IMR-90 (cell line): ENCODE data around the gene MCTP2. TPM values are rescaled to one million over a fixed set of nuclear protein-coding genes. Genes with fewer than 3 reads are reported as not detected.

Experiments used
- ATAC-seq: fragments of 200-7000 bp; cut with Tn5 transposase; 2 replicates; pipeline ENCODE4 v1.9.1; 2020; ENCODE audit warnings: low read depth, mild to moderate bottlenecking, moderate library complexity
- BruUV-seq: library from RNA; stranded (reverse); fragments of 400-500 nt; replicated peaks from 2 replicates; lab custom pipeline; 2021; lab: Mats Ljungman, UMichigan
- CTCF ChIA-PET: fragments of 300-600 bp; formaldehyde crosslinking; extraction: SDS; loops from one replicate; lab custom pipeline; 2021; ENCODE audit warnings: antibody characterized with exemption; lab: Yijun Ruan, JAX
- POLR2A ChIA-PET: fragments of 300-600 bp; sonication (Branson Sonifier 250); formaldehyde crosslinking; loops from one replicate; lab custom pipeline; 2022; ENCODE audit warnings: antibody characterized with exemption; ENCODE audit not compliant: unreplicated experiment; lab: Charles Lee
- DNase-seq: peaks from one replicate; pipeline ENCODE4 v3.0.0; 2013
- H2AFZ ChIP-seq: replicated peaks from 2 replicates; pipeline ENCODE3; 2013; ENCODE audit warnings: low read length, mild to moderate bottlenecking; ENCODE audit not compliant: poor library complexity
- H2AK5ac ChIP-seq: 2 replicates; pipeline ENCODE4 v1.6.1; 2013; ENCODE audit warnings: low read depth, low read length, inconsistent platforms
- H2AK9ac ChIP-seq: replicated peaks from 2 replicates; pipeline ENCODE3; 2013; ENCODE audit warnings: mild to moderate bottlenecking, low read depth, low read length, moderate library complexity; ENCODE audit not compliant: poor library complexity
- H2BK120ac ChIP-seq: 2 replicates; pipeline ENCODE4 v1.6.1; 2013; ENCODE audit warnings: low read depth, low read length, inconsistent platforms
- H2BK15ac ChIP-seq: 3 replicates; pipeline ENCODE4 v1.6.1; 2013; ENCODE audit warnings: low read depth, low read length, inconsistent platforms
- H2BK20ac ChIP-seq: 2 replicates; pipeline ENCODE4 v1.6.1; 2013; ENCODE audit warnings: low read depth, mild to moderate bottlenecking, inconsistent platforms, low read length, moderate library complexity
- H2BK5ac ChIP-seq: 2 replicates; pipeline ENCODE4 v1.6.1; 2013; ENCODE audit warnings: mild to moderate bottlenecking, low read depth, low read length, inconsistent platforms; ENCODE audit not compliant: poor library complexity, severe bottlenecking
- H3K14ac ChIP-seq: replicated peaks from 2 replicates; pipeline ENCODE4 v1.6.1; 2013; ENCODE audit warnings: low read depth, low read length, inconsistent platforms
- H3K18ac ChIP-seq: 2 replicates; pipeline ENCODE4 v1.6.1; 2013; ENCODE audit warnings: low read depth, low read length, control low read depth
- H3K23ac ChIP-seq: 2 replicates; pipeline ENCODE4 v1.6.1; 2013; ENCODE audit warnings: low read depth, low read length, inconsistent platforms
- H3K27ac ChIP-seq: 2 replicates; pipeline ENCODE4 v1.5.1; 2013; ENCODE audit warnings: mild to moderate bottlenecking, control low read depth, low read length; ENCODE audit not compliant: insufficient read depth
- H3K27me3 ChIP-seq: 2 replicates; pipeline ENCODE4 v1.6.1; 2013; ENCODE audit warnings: low read length; ENCODE audit not compliant: control insufficient read depth, insufficient read depth
- H3K36me3 ChIP-seq: 2 replicates; pipeline ENCODE4 v1.6.1; 2013; ENCODE audit warnings: low read length, mixed read lengths; ENCODE audit not compliant: control insufficient read depth, insufficient read depth
- H3K4ac ChIP-seq: 2 replicates; pipeline ENCODE4 v1.6.1; 2013; ENCODE audit warnings: low read depth, low read length, inconsistent platforms
- H3K4me1 ChIP-seq: 2 replicates; pipeline ENCODE4 v1.6.1; 2013; ENCODE audit warnings: low read length, mixed read lengths; ENCODE audit not compliant: control insufficient read depth, insufficient read depth
- H3K4me2 ChIP-seq: 2 replicates; pipeline ENCODE4 v1.6.1; 2013; ENCODE audit warnings: low read depth, mild to moderate bottlenecking, control low read depth, low read length, moderate library complexity
- H3K4me3 ChIP-seq: 2 replicates; pipeline ENCODE4 v1.5.1; 2013; ENCODE audit warnings: low read depth, mild to moderate bottlenecking, control low read depth, low read length, moderate library complexity; ENCODE audit not compliant: insufficient read depth
- H3K56ac ChIP-seq: 2 replicates; pipeline ENCODE4 v1.6.1; 2013; ENCODE audit warnings: low read length, inconsistent platforms; ENCODE audit not compliant: insufficient read depth; ENCODE audit errors: extremely low read depth
- H3K79me1 ChIP-seq, 2 experiments: 2 replicates each; pipeline ENCODE4 v1.6.1; 2013; ENCODE audit warnings: low read length in 2 of 2, inconsistent platforms in 1 of 2, low read depth in 1 of 2
- H3K9ac ChIP-seq: 2 replicates; pipeline ENCODE4 v1.6.1; 2013; ENCODE audit warnings: low read depth, low read length, control low read depth
- H3K9me1 ChIP-seq: 2 replicates; pipeline ENCODE4 v1.6.1; 2013; ENCODE audit warnings: low read length, inconsistent platforms; ENCODE audit not compliant: insufficient read depth
- H3K9me3 ChIP-seq: 2 replicates; pipeline ENCODE4 v1.6.1; 2013; ENCODE audit warnings: low read length; ENCODE audit not compliant: control insufficient read depth, insufficient read depth
- H4K20me1 ChIP-seq: 2 replicates; pipeline ENCODE4 v1.6.1; 2013; ENCODE audit warnings: low read length, inconsistent platforms; ENCODE audit not compliant: insufficient read depth
- H4K5ac ChIP-seq: 2 replicates; pipeline ENCODE4 v1.6.1; 2013; ENCODE audit warnings: mild to moderate bottlenecking, low read depth, low read length, control low read depth
- H4K8ac ChIP-seq, 2 experiments: 2 replicates each; pipeline ENCODE4 v1.6.1; 2013; ENCODE audit warnings: low read depth in 2 of 2, low read length in 2 of 2, control low read depth in 1 of 2, inconsistent platforms in 1 of 2
- H4K91ac ChIP-seq: 2 replicates; pipeline ENCODE4 v1.6.1; 2013; ENCODE audit warnings: low read depth, low read length, inconsistent platforms; ENCODE audit not compliant: insufficient read depth
- BHLHE40 ChIP-seq: fragments of 150-350 bp; IDR thresholded peaks from 2 replicates; pipeline ENCODE4 v1.6.1; 2016; ENCODE audit warnings: mild to moderate bottlenecking, low read depth, low read length
- CEBPB ChIP-seq: IDR thresholded peaks from 2 replicates; pipeline ENCODE4 v1.6.1; 2012; ENCODE audit warnings: low read depth, low read length, improper control_type of control experiment
- CHD1 ChIP-seq: IDR thresholded peaks from 2 replicates; pipeline ENCODE4 v1.6.1; 2012; ENCODE audit warnings: low read depth, low read length, improper control_type of control experiment
- FOS ChIP-seq: fragments of 150-350 bp; IDR thresholded peaks from 2 replicates; pipeline ENCODE4 v1.6.1; 2016; ENCODE audit warnings: low read depth, low read length
- MAFK ChIP-seq: IDR thresholded peaks from 2 replicates; pipeline ENCODE4 v1.6.1; 2012; ENCODE audit warnings: low read depth, low read length, improper control_type of control experiment
- MAZ ChIP-seq: IDR thresholded peaks from 2 replicates; pipeline ENCODE4 v1.6.1; 2012; ENCODE audit warnings: low read depth, mild to moderate bottlenecking, low read length, improper control_type of control experiment, moderate library complexity, borderline replicate concordance
- MXI1 ChIP-seq: IDR thresholded peaks from 2 replicates; pipeline ENCODE4 v1.6.1; 2012; ENCODE audit warnings: low read depth, mild to moderate bottlenecking, low read length, moderate library complexity, borderline replicate concordance
- NFE2L2 ChIP-seq: fragments of 150-350 bp; IDR thresholded peaks from 2 replicates; pipeline ENCODE4 v1.6.1; 2016; ENCODE audit warnings: low read depth, mild to moderate bottlenecking, low read length
- POLR2A ChIP-seq: IDR thresholded peaks from 2 replicates; pipeline ENCODE4 v1.6.1; 2012; ENCODE audit warnings: mild to moderate bottlenecking, low read depth, low read length
- RAD21 ChIP-seq: IDR thresholded peaks from 2 replicates; pipeline ENCODE4 v1.6.1; 2012; ENCODE audit warnings: low read length, improper control_type of control experiment
- RCOR1 ChIP-seq: IDR thresholded peaks from 2 replicates; pipeline ENCODE4 v1.6.1; 2012; ENCODE audit warnings: mild to moderate bottlenecking, low read length, improper control_type of control experiment; ENCODE audit not compliant: insufficient replicate concordance
- RFX5 ChIP-seq: IDR thresholded peaks from 2 replicates; pipeline ENCODE4 v1.8.0; 2012; ENCODE audit warnings: low read depth, mild to moderate bottlenecking, low read length, moderate library complexity
- SMC3 ChIP-seq: fragments of 150-350 bp; IDR thresholded peaks from 2 replicates; pipeline ENCODE4 v1.6.1; 2016; ENCODE audit warnings: low read depth, mild to moderate bottlenecking, antibody characterized with exemption, low read length, moderate library complexity
- USF2 ChIP-seq: fragments of 150-350 bp; IDR thresholded peaks from 2 replicates; pipeline ENCODE4 v1.6.1; 2017; ENCODE audit warnings: mild to moderate bottlenecking, antibody characterized with exemption, low read length, low read depth
- WGBS, 2 experiments: methylation state at CpG; one replicate each; pipeline versions ENCODE4 v1.1.5 to v1.1.7; 2013; ENCODE audit warnings: missing lambda C conversion rate in 2 of 2; ENCODE audit not compliant: insufficient read length in 1 of 2; ENCODE audit errors: extremely low coverage in 2 of 2; 5-methylcytosine and 5-hydroxymethylcytosine counted together
- dilution Hi-C: fragments of 300-500 bp; cut with HindIII; formaldehyde crosslinking; loops from one replicate; pipeline ENCODE4 v1.14.3; 2018; ENCODE audit warnings: low sequenced_read_pairs; ENCODE audit not compliant: unreplicated experiment
- in situ Hi-C: fragments of 300-500 bp; cut with MboI; formaldehyde crosslinking; loops from 3 replicates; pipeline ENCODE4 v1.14.3; 2019; ENCODE audit warnings: low sequenced_read_pairs, inconsistent platforms, mixed read lengths
- intact Hi-C: fragments of 100-400 bp; cut with micrococcal nuclease; formaldehyde crosslinking; loops from 2 replicates; pipeline ENCODE4 v1.10.0; 2022
- polyA plus RNA-seq, 3 experiments: library from polyadenylated mRNA; depleted of rRNA; stranded (reverse); fragments of >200 nt; gene quantifications; 2 replicates each; pipeline ENCODE4 v1.2.3, GENCODE V29; 2012; ENCODE audit warnings: low replicate concordance in 1 of 3
- total RNA-seq: library from RNA; depleted of rRNA; stranded (reverse); fragments of >200 nt; gene quantifications from 2 replicates; pipeline ENCODE4 v1.2.3, GENCODE V29; 2012
- TF ChIP-seq, protein P1 (sequence below): fragments of 150-350 bp; IDR thresholded peaks from 2 replicates; pipeline ENCODE4 v1.6.1; 2016; ENCODE audit warnings: low read depth, mild to moderate bottlenecking, low read length, moderate library complexity, borderline replicate concordance
- TF ChIP-seq, protein P2 (sequence below): conservative IDR thresholded peaks from 2 replicates; pipeline ENCODE4 v1.5.1; 2012; ENCODE audit warnings: mild to moderate bottlenecking, low read depth, low read length, improper control_type of control experiment

Gene MCTP2
- total and polyA plus RNA-seq, 2 of the 4 experiments (the other 2 are of a cell fraction): 5.1 to 9.9 TPM

DNA sequence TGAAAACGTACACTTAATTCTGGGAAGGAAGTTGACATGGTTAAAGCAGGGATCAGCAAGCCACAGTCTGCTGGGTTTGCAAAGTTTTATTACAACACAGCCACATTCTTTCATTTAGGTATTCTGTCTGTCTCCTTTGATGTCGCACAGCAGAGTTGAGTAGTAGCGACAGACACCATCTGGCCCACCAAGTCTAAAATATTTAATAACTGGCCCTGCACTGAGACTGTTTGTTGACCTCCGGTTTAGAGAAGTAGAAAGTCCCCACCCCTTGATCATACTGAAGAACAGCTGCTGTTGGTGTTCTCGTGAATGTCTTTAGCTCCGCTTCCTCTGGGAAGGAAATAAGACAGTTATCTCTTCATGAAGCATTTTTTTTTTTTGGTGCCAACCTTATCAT, 66.2 kb downstream of the MCTP2 start:
- Histone ChIP-seq H3K9me3 (no peaks in the 10 kb centered on the region), H4K8ac (no peak overlapping the region), H3K4ac (no peak overlapping the region), H3K23ac (no peak overlapping the region), H4K5ac (no peak overlapping the region), H3K14ac (no peak overlapping the region), H3K4me3 (no peak overlapping the region), H3K18ac (no peak overlapping the region), H4K20me1 (no peaks in the 10 kb centered on the region), H2AK5ac (no peak overlapping the region), H3K56ac (no peak overlapping the region), H3K9ac (no peak overlapping the region), H3K27me3 (no peaks in the 10 kb centered on the region), H3K36me3 (no peaks in the 10 kb centered on the region), H2BK15ac (no peak overlapping the region), H3K4me2 (no peak overlapping the region), H2BK5ac (no peak overlapping the region), H2AK9ac (no peak overlapping the region), H3K79me1 (peaks cover 4 to 6% of the 10 kb centered on the region in 2 experiments; a peak in 2 of 4 replicates), H2AFZ (no peak overlapping the region), H3K27ac (no peak overlapping the region), H3K4me1 (peaks cover 4% of the 10 kb centered on the region), H2BK20ac (no peak overlapping the region), H2BK120ac (no peak overlapping the region), H3K9me1 (peaks cover 3% of the 10 kb centered on the region), H4K91ac (no peak overlapping the region)
- BruUV-seq: no TSS peak
- ATAC-seq (no peak), DNase-seq (no peak)
- in situ Hi-C loops (no loop called here), dilution Hi-C loops (no loop called here), intact Hi-C loops (no loop called here)
- no CpG with 5 or more reads among the region's 6 CpGs for WGBS, 2 experiments
- no peak for TF ChIP-seq FOS
- no peak for TF ChIP-seq SMC3
- no peak for TF ChIP-seq MAFK
- TF ChIP-seq MAZ: no peak
- TF ChIP-seq CEBPB: no peak
- no peak for TF ChIP-seq USF2
- no peak for TF ChIP-seq NFE2L2
- TF ChIP-seq BHLHE40: no peak
- TF ChIP-seq CHD1: no peak
- TF ChIP-seq RCOR1: no peak
- no peak for TF ChIP-seq RFX5
- no peak for TF ChIP-seq RAD21
- TF ChIP-seq MXI1: no peak
- TF ChIP-seq, protein P1, sequence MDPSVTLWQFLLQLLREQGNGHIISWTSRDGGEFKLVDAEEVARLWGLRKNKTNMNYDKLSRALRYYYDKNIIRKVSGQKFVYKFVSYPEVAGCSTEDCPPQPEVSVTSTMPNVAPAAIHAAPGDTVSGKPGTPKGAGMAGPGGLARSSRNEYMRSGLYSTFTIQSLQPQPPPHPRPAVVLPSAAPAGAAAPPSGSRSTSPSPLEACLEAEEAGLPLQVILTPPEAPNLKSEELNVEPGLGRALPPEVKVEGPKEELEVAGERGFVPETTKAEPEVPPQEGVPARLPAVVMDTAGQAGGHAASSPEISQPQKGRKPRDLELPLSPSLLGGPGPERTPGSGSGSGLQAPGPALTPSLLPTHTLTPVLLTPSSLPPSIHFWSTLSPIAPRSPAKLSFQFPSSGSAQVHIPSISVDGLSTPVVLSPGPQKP: no peak
- TF ChIP-seq, protein P2, sequence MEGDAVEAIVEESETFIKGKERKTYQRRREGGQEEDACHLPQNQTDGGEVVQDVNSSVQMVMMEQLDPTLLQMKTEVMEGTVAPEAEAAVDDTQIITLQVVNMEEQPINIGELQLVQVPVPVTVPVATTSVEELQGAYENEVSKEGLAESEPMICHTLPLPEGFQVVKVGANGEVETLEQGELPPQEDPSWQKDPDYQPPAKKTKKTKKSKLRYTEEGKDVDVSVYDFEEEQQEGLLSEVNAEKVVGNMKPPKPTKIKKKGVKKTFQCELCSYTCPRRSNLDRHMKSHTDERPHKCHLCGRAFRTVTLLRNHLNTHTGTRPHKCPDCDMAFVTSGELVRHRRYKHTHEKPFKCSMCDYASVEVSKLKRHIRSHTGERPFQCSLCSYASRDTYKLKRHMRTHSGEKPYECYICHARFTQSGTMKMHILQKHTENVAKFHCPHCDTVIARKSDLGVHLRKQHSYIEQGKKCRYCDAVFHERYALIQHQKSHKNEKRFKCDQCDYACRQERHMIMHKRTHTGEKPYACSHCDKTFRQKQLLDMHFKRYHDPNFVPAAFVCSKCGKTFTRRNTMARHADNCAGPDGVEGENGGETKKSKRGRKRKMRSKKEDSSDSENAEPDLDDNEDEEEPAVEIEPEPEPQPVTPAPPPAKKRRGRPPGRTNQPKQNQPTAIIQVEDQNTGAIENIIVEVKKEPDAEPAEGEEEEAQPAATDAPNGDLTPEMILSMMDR: no peak
- no peak for TF ChIP-seq POLR2A
- CTCF ChIA-PET: interaction anchor here (1.7 kb wide), 1 partner anchor 27 kb away, joined by 3 read pairs; no protein-coding TSS in a partner anchor
- POLR2A ChIA-PET: no interaction called here
